Muscle of back (tissue), 11 donors: ENCODE data around the gene TFIP11. TPM values are rescaled to one million over a fixed set of nuclear protein-coding genes. Genes with fewer than 3 reads are reported as not detected.

Source experiments
- DNase-seq, 3 donors: peaks; one replicate each; pipeline versions ENCODE4 v3.0.0 to v3.0.0-alpha.2; 2013
- polyA plus RNA-seq, 10 donors: library from polyadenylated mRNA; unstranded; fragments of 120-200 nt; gene quantifications; one replicate each; pipeline ENCODE4 v1.2.1, GENCODE V29; 2013; ENCODE audit not compliant: insufficient read length in 10 of 10

Gene TFIP11
- polyA plus RNA-seq, 10 donors = 20.7 to 26.3 (median 21.3) TPM

GRCh38 chr22:26479792-26480610, 32.3 kb downstream of the TFIP11 start:
- no peak for DNase-seq

- no peak for DNase-seq
Measured at GRCh38 chr22:26479043-26479791, 33.1 kb downstream of the TFIP11 start.

- no peak for DNase-seq
Measured at GRCh38 chr22:26477341-26477731, 34.9 kb downstream of the TFIP11 start.

- peak in 1 of 3 donors; percentile 39 for DNase-seq
Measured at GRCh38 chr22:26476705-26477340, 35.5 kb downstream of the TFIP11 start.

DNA sequence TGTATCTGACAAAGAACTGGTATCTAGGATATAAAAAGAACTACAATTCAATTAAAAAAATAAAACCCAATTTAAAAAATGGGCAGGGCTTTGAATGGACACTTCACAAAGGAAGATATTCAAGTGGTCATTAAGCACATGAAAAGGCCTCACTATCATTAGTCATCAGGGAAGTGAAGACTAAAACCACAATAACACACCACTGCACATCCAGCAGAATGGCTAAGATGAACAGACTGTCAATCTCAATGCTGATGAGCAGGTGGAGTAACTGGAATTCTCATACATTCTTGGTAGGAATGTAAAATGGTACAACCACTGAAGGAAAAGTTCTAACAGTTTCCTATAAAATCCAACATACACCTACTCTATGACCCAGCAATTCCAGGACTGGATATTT, 37.6 kb downstream of the TFIP11 start:
- no peak for DNase-seq

GRCh38 chr22:26471522-26471921, 40.8 kb downstream of the TFIP11 start:
- DNase-seq = peak in 1 of 3 donors; percentile 64

DNA sequence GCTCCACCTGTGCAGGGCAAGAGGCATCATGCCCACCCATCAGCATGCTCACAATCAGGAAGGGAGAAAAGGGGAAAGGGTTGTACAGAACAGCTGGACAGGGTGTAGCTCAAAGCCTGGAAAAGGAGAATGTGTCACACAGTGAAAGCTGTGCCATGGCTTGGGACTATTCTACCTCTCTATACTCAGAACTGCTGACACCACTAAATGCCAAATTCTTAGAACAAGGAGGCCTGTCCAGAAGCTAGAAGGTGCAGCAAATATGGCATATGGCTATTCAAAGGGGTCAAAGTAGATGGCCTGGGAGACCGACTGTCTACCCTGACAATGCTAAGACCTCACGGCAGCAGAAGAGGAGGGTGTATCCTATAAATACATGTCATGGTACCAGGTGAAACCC, 41.5 kb downstream of the TFIP11 start:
- no peak for DNase-seq

DNA sequence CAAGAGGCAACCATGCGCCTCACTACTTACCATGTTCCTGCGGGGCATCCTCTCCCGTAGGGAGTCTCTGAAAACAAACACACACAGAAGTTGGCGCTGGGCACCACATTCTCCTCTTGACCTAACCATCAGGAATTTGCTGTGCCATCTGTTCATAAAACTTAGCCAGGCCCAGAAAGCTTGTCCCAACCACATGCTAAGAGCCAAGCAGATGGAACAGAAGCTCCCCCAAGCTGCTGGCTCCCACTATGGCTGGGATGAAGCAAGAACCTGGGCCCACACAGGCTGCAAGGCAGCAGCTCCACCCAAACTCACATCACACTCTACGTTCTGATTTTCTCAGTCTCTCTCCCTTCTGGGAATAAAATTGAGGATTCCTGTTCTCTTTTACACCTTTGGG, 46.1 kb downstream of the TFIP11 start:
- DNase-seq = no peak

GRCh38 chr22:26464312-26464711, 48.0 kb downstream of the TFIP11 start:
- no peak for DNase-seq

GRCh38 chr22:26463688-26464087, 48.6 kb downstream of the TFIP11 start:
- DNase-seq = no peak

- no peak for DNase-seq
Measured at GRCh38 chr22:26463101-26463661, 49.1 kb downstream of the TFIP11 start.

GRCh38 chr22:26462641-26463040, 49.6 kb downstream of the TFIP11 start:
- no peak for DNase-seq

DNA sequence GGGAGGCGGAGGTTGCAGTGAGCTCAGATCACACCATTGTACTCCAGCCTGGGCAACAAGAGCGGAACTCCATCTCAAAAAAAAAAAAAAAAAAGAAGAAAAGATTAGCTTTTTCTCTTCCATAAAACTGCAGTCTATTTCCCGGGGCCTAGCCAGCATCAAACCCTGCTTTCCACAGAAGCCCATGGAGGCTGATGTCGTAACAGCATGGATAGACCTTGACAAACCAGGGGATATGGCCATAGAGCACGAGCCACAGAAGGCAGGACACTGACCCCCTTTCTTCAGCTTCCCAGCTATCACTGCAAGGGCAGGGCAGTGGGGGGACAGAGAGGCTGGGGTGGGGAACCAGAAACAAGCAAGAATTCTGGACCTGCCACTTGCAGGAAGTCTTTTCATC, 50.2 kb downstream of the TFIP11 start:
- DNase-seq = no peak

DNA sequence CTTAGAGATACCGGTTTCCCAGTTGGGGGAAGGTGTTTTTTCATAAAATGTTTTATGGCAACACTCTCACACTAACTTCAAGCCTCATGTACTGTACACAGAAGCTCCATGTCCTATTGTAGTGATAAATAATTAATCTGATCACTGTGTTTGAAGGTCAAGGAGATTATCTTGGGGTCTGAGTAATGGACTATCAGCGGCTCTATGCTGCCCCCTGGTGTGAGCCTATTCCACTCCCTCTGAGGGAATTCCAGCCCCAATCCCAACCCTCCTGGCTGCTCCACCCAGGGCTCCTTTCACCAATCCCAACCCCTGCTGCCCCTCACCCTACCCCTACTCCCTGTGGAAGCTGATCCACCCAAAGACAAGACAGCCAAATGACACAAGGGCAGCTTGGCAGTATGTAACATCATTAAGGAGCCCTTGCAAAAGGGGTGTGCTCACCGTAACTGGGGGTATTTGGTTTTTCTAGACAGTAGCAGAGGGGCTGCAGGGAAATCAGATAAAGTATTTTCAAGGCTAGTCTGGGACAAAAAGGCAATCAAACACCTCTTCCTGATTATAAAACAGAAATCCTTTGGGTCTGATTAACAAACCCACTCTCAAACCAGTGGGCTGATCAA, 51.0 kb downstream of the TFIP11 start:
- DNase-seq = peak; percentile 41 to 65 (median 52)

GRCh38 chr22:26460202-26460601, 52.1 kb downstream of the TFIP11 start:
- no peak for DNase-seq

DNA sequence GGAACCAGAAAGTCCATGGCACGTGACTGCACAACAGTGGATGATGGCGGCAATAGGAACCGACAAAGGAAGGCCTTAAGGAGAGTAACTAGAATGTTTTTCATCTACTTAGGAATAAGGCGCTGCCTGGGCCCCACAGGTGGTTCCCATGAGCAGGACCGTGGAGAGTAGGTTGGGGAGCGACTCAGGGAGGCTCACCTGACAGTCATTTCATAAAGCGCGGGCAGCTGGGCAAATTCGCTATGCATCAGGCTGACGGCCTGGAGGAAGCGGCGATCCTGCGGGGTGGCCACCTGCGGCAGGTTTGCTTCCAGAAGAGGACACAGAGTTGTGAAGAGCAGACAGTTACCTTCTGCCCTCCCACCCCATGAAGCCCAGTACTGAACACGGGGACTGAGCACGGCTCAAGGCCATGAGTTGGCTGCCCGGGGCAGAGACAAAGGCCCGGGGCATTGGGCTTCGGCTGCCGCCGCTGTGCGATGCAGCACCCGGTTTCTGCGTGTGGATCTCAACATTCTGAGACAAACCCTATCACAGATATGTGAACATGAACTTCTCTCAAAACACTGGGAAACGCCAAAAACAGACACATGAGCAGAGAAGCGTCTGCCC, 54.5 kb downstream of the TFIP11 start:
- DNase-seq = no peak

DNA sequence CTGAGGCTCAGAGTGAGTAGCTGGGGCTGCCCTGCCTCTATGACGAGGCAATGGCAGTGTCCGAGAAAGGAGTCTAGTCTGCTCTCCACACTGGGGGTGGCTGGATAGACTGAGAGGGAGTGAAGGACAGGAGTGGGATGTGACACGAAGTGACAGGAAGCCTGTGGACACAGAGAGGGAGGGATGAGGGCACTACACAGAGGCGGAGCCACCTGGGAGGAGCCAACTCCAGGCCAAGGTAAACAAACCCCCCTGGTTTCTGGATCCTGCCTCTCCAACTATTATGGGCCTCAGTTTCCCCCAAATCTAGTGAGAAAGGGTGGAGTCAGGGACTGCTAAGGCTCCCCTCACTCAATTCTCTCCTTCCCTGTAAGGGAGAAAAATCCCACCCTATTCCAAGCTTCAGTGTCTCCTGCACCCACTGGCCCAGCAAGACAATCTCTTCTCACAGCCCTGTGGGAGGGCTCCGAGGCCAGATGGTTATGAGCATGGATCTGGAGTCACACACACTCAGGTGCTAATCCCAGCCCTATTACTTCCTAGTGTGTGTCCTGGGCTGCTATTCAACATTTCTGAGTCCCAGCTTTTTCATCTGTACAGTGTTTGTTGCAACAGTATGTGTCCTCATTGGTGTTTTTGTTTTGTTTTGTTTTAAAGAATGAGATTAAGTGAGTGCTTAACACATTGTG, 58.3 kb downstream of the TFIP11 start:
- DNase-seq = no peak

DNA sequence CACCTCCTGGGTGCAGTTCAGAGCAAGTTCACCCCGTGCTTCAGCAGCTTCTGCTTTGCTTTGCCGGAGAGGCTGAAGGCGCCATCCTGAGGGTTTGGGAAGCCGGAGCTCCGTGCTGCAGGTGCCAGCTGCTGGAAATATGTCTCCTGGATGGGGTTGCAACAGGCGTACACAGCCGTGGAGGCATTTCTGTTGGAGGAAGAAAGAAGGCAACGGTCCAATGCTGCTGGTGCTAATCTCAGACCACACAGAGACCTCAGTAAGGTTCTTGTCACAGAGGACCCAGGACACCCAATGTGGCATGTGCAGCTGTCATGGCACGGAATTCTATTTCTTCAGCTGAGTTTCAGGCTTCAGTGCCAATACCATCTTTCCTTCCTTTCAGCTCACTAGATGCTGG, 59.1 kb downstream of the TFIP11 start:
- no peak for DNase-seq

- no peak for DNase-seq
Measured at GRCh38 chr22:26452236-26453016, 59.8 kb downstream of the TFIP11 start.
